Measurements from ENCODE around the gene BCAM. TPM values are rescaled to one million over a fixed set of nuclear protein-coding genes. Genes with fewer than 3 reads are reported as not detected.

The BCAM gene
- total RNA-seq, 1 experiment from 2014 or later = 78.7 TPM

DNA sequence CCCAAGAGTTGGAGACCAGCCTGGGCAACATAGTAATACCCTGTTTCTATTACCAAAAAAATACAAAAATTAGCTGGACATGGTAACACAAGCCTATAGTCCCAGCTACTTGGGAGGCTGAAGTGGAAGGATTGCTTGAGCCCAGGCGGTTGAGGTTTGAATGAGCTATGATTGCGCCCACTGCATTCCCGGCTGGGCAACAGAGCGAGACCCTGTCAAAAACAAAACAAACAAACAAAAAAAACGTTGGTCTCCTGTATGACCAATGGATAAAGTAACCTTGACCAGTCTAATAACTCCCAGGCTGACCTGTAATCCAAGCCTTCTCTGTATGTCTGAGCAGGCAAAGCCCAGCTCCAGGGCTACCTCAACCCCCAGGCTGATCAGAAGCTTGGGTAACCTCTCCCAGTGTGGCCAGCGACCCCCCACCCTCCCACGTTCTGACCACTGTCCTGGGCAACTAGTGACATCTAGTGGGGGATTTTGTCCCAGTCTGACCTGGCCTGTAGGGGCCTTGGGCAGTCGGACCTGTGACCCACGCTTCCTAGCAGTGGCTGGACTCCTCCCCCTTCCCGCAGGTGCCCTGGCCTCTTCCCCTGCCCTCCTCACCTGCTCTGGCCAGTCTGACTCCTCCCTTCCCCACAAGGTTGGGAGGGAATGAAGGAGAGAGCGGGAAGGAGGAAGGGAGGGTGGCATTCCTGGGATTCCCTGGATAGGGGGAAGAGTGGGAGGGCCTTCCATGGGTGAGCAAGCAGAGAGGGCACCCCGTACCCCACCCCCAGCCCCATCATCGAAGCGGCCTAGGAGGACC is 1.0 kb upstream of the BCAM start:
- TF ChIP-seq SP1 (IDR thresholded peaks at IDR 0.05; ENCODE audit: low read depth) (peak; percentile 49), EZH2 (IDR thresholded peaks at IDR 0.05) (no peak), POLR2AphosphoS5 (IDR thresholded peaks at IDR 0.05; ENCODE audit: low read depth, low read length) (peak; percentile 26; the same call in 1 of the 2 replicates), EGR1 (IDR thresholded peaks at IDR 0.05; ENCODE audit: low read depth) (peak; percentile 54; the same call in 1 of the 2 replicates), RAD21 (IDR thresholded peaks at IDR 0.05; ENCODE audit: low read depth) (peak; percentile 66; the same call in 1 of the 2 replicates), CTCF (IDR thresholded peaks at IDR 0.05 in 2 of 3, conservative IDR thresholded peaks at IDR 0.05 in 1 of 3; ENCODE audit: borderline replicate concordance in 1 of 3, insufficient read depth in 1 of 3, low read depth in 2 of 3, low read length in 2 of 3) (peak; percentile 37 to 59 (median 53); a peak in 5 of 6 replicates)
- H3K4me1 ChIP-seq (ENCODE audit: control insufficient read depth in 1 of 2, insufficient read depth in 2 of 2, low read length in 2 of 2) = peaks cover 34 to 45% of the 10 kb centered on the region in 2 experiments
- ChIA-PET CTCF (interaction anchor here (1.2 to 1.9 kb wide), 9 partner anchors 23 to 118 kb away, joined by 4 to 14 read pairs (median 7); partner anchors contain the start of gene NECTIN2), RAD21 (ENCODE audit: low non-redundant PET in 1 of 2, low total read pairs in 2 of 2, uncharacterized antibody in 2 of 2, unreplicated experiment in 2 of 2) (interaction anchor here (0.8 to 1.6 kb wide), 3 partner anchors 38 to 84 kb away, joined by 3 to 4 read pairs (median 4); partner anchors contain the start of gene NECTIN2 (in 1 of the 2)), POLR2A (interaction anchor here (1.2 to 1.9 kb wide), 2 partner anchors 37 to 38 kb away, joined by 4 to 5 read pairs; partner anchors contain the start of gene NECTIN2)
- ATAC-seq (peak; percentile 75), DNase-seq (ENCODE audit: low read depth, low spot score) (peak; percentile 55)
- no peaks in the 10 kb centered on the region for H3K9me2 ChIP-seq (ENCODE audit: insufficient read depth)
- peaks cover 0 to 3% of the 10 kb centered on the region in 2 experiments; a peak in 1 of 4 replicates for H3K9me3 ChIP-seq (ENCODE audit: control insufficient read depth in 1 of 2, insufficient read depth in 1 of 2, low read depth in 1 of 2, low read length in 2 of 2)
- peak overlapping the region; percentile 85 for H3K9ac ChIP-seq (ENCODE audit: low read length)
- peak overlapping the region; percentile 89 for H3K27ac ChIP-seq (ENCODE audit: low read depth, low read length)
- H2AFZ ChIP-seq (ENCODE audit: low read depth, low read length, poor library complexity, severe bottlenecking) = no peak overlapping the region
- intact Hi-C loops (cut with micrococcal nuclease) = loop anchor here (1.0 to 2.0 kb wide), 2 partner anchors 37 to 237 kb away; no protein-coding TSS in a partner anchor
- peak overlapping the region; percentile 98 for H3K4me2 ChIP-seq (ENCODE audit: low read length)
- H3K27me3 ChIP-seq (ENCODE audit: insufficient read depth, low read length) = no peaks in the 10 kb centered on the region
- no peaks in the 10 kb centered on the region for H4K20me1 ChIP-seq (ENCODE audit: insufficient read depth)
- peak overlapping the region in 1 of 2 experiments; percentile 85; a peak in 2 of 4 replicates for H3K4me3 ChIP-seq (replicated peaks in 1 of 2; ENCODE audit: low read depth in 1 of 2, low read length in 2 of 2)
- H3K36me3 ChIP-seq (ENCODE audit: control insufficient read depth in 1 of 2, insufficient read depth in 2 of 2, low read length in 2 of 2) = peaks cover 0 to 11% of the 10 kb centered on the region in 2 experiments; a peak in 1 of 4 replicates
- BruUV-seq (replicated peaks) = no TSS peak
- H3K79me2 ChIP-seq (ENCODE audit: insufficient read depth, low read length) = no peaks in the 10 kb centered on the region; the same call in 1 of the 2 replicates

Data from HCT116 (cell line).